ENCODE data around the gene COX5B.
"Not testable (repeated sequence)": the region's sequence is repeated elsewhere in the genome, so short reads cannot be mapped to it uniquely, and the experiment has no call there.

The COX5B gene

DNA sequence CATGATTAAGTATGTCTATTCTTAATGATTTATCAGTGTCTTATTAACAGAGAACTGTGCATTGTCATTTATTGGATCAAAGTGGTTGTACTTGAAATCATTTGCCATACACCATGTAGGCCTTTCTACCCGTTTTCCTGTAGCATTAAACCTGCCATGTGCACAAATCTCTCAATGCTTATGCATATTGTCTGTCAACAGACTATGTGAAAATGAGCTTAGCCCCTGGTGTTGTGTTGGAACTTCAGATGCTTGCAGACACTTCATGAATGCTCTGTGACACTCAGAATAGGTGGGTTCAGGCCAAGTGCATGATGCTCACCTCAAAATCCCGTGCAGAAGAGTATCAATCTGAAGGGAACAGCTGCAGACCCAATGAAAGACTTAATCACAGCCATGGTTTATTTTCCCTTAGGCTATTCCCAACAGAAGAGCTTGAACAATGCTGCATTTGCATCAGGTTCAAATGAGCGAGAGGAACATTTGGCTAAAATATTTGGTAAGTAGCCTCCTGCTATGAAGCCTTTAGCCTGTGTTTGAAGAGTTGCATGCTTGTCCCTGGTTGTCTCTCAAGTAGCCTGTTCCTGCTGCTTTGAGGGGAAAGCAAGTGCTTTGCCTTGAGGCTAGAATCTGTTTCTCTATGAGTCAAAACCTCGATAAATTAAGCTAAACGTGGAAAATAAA is 29.7 kb downstream of the COX5B start:
- no peak for DNase-seq

DNA sequence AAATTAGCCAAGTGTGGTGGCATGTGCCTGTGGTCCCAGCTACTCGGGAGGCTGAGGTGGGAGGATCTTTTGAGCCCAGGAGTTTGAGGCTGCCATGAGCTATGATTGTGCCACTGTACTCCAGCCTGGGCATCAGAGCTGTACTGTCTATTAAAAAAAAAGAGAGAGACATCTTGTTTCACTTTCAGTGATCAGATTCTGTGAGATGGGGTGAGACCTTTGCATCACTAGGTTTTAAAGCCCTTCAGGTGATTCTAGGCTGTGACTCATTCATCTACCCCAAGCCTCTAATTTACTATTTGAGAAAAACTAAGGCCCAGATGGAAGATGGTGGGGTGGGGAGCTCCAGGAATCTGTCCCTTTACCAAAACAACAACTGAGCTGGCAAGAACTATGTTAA is 30.8 kb downstream of the COX5B start:
- no peak for DNase-seq

DNA sequence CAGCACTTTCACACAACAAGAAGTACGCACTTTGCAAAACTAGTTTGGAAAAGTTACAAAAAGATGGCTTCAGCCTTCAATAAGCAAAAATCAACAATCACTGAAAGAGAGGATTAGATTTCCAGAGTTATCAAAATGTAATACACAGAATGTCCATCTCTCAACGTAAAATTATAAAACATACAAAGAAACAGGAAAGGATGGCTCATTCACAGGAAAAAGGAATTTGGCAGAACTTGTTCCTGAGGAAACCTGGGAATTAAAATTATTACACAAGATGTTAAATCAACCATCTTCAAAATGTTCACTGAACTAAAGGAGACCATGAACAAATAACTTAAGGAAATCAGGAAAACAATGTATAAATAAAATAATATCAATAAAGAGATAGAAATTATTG is 31.6 kb downstream of the COX5B start:
- no peak for DNase-seq

DNA sequence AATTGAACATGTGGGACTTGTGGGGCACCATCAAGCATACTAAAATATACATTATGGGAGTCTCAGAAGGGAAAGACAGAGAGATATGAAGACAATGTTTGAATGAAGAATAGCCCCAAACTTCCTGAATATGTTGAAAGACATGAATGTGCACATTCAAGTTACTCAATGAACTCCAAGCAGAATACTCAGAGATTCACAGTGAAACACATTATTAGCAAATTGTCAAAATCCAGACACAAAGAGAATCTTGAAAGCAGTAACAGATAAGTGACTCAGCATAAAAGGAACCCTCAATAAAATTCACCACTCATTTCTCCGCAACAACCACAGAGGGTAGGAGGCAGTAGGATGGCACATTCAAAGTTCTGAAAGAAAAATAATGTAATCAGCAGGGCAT is 32.4 kb downstream of the COX5B start:
- no peak for DNase-seq

DNA sequence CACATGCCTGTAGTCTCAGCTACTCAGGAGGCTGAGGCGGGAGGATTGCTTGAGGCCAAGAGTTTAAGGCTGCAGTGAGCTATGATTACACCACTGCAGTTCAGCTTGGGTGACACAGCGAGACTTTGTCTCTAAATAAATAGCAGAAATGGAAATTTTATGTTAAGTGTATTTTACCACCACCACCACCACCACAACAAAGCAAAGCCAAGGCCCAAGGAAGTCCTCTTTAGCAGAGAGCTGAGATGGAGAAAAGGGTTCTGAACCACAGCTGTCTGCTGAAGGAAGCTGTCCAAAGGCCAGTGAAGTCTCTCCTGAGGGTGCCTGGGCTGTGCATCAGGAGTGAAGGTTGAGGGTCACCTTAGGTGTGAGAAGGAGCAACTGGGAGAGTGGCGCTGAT is 41.4 kb downstream of the COX5B start:
- DNase-seq, result not testable (repeated sequence)

DNA sequence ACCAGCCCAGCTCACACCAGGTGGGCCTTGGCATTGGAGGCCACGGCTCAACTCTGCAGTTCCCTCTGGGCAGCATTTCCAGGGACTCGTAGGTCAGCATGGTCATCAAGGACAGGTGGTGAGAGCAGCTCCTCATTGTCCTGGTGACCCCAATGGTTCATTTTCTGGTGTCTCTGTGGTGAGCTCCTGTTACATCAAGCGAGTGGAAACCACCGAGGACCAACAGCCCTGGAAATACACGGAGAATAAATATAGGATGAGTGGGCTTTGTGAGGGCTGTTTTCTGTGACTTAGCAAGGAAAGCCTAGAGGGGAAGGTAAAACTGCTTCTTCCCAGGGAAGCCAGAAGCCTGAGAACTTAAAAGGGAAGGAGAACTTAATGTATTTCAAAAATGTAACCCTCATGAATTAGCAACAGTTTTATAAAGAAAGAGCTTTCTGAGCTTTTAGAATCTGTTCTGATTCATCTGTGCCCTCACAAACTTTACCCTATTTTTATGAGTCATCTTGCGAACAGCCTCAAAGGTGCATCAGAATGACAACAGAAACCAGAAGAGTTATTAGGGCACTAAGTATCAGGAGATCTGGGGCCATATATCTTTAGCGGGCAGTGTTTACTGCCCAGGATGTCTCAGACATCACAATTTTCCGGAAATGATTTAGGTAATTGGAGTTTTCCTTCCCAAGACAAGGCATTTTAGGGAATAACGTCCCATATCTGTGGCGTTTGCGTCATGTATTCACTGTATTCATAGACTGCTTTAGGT is 42.4 kb downstream of the COX5B start:
- DNase-seq, result no peak

DNA sequence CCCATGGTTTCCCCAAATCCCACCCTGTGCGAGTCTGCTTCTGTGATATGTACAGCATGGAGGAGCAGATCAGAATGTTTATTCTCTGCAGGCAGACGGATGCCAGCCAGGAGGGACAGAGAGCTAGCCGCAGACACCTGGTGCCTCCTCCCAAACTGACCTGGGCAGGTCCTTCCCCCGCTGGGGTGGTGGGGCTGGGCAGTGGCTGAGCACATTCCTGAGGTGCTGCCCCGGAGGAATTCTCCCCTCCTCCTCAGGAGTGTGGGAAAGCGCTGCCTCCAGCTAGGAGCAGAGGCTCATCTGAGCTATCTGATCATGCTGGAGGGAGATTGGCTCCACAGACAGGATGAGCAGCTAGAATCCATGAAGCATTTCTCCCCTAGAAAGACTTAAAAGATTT is 45.3 kb downstream of the COX5B start:
- DNase-seq, result no peak

DNA sequence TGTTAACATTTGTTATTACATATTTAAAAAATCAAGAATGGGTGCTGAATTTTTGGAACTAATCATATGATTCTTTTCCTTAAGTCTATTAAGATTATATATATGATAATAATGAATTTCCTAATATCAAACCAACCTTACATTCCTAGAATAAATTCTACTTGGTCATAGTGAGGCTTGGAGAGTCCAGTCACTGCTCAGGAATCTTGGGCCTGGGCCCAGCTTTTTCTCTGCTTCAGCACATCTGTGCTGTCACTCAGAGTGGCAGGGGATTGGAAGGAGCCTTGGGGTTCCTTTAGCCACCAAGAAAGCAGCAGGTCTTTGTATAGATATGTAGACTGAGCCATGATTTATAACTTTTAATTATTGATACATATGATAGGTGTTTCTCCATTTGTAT is 47.6 kb downstream of the COX5B start:
- DNase-seq, result no peak

DNA sequence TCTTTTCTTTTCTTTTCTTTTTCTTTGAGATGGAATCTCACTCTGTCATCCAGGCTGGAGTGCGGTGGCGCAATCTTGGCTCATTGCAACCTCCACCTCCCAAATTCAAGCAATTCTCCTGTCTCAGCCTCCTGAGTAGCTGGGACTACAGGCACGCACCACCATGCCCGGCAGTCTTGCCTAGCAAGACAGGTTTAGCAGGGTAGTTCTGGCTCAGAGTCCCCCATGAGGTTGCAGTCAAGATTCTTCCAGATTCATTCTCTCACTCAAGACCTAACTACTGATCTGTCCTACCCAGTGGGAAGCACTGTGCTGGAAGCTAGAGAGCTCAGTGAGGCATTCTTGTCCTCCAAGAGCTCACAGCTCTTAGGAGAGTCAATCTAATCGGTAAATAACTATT is 49.9 kb downstream of the COX5B start:
- no peak for DNase-seq

DNA sequence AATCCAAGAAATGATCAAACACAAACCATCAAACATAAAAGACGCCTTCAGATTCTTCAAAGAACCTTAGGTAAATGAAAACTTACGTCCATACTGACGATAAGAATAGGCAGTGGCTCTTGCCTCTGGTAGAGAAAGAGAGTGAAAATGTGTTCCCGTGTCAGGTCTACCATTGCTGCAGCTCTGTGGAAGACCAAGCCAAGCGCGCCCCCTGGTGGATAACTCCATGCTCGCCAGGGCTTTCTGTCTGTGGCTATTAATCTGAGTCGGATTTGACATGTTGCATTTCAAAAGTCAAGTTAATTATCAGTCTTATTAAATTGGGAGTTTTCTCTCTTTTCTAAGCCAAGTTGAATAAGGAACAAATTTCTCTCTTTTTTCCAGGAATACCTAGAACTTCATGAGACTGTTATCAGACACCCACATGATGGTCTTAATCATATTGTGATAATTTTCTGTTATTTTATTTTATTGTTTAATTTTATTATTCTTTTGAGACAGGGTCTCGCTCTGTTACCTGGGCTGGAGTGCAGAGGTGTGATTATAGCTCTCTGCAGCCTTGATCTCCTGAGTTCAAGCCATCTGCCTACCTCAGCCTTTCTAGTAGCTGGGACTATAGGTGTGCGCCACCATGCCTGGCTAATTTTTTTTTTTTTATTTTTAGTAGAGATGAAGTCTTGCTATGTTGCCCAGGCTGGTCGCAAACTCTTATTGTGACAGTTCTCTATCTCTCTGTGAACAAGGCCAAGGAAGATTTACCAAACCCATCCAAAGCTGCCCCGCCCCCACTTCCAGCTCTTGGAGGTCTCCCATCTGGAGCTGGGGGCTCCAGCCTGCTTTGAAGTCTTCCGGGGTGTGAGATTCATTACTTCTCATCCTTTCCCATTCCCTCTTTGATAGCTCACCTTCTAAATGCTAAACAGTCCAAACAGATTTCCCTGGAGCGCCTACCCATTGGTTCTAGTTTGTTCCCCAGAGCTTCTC is 51.7 kb downstream of the COX5B start:
- DNase-seq, result peak; percentile 15
